ENCODE measurements around the gene TF.

Gene TF

DNA sequence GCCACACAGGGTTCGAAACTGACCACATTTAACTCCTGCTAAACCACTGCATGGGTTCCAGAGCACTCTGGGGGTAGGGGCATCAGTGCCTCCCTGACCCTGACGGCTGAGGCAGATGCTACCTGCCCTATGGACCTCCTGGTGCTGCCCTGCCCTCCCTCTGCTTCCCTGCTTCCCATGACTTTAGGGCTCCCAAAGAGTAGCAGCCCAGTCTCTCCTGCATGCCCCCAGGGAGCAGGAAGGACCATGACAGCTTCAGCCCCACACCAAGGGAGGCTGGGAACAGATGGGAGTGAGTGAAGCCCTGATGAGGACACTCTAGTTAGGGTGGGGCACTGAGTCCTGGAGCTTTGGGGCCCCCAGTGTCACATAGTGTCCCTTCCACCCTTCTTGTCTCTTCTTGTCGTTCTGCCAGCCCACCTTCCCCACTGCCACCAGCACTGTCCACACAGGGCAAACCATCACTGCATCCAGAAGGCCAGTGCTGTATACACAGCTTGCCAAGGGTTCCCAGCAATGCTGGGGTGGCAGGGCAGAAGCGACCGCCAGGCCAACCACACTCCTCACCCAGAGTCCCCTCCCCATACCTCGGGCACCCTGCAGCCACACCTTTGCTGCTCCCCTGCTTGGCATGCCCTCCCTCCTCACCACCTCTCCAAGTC is 90.4 kb downstream of the TF start:
- DNase-seq (ENCODE audit: low spot score): no peak

DNA sequence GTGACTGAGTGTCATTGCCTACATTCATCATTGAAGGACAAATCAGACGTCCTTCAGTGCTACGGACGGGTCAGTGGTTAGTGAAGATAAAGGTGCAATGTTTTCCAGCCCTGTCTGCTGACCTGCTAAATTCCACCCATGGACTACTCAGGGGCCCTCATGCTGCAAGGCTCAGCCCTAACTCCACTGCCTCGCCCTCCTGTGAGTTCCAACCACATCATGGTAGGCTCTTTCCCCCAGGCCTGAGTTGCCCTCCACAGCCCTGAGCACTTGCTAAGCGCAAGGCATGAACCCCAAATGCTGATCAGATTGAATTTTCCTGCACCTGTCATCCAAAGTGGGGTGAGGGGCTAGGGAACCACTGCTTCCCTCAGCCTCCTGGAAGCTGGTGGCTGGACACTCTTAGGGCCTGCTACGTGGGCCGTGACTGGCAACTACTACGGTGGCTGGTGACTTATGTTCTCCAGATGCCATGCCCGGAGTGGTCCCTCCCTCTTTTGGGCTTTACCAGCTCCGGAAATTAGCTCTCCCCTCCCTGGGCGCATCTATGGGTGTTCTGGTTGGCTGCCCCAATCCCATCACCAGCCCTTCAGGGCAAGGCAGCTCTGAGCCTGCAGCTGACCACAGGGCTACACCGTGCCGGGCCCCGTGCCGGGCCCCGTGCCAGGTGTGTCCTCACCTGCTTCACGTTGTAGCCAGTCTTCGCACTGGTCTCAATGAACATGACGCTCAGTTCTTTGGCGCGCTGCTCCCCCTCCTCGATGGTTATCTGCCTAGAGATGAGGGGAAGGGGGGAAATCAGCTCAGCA is 91.5 kb downstream of the TF start:
- no peak for DNase-seq (ENCODE audit: low spot score)

DNA sequence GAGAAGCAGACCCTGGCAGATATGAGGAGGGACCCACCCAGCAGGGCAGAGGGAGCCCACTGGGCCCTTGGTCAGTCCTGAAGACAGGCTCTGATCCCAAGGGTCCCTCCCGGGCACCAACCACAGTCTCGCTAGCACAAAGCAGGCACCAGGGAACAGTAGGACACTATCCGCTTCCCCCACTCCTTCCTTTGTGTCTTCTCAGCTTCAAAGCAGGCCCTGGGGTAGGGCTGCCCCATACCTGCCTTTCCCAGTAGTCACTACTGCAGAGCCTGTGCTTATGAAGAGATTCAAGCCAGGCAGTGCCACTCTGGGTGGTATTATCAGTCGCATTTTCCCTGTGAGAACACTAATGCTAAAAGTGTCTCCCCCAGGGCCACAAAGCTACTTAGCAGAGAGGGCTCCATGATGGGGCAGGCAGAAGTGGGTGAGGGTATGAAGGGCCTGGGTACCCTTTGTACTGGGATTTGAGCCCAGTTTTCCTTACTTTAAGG is 92.2 kb downstream of the TF start:
- DNase-seq (ENCODE audit: low spot score): no peak

- DNase-seq (ENCODE audit: low spot score): no peak
Observed at GRCh38 chr3:133838916-133839800, 93.0 kb downstream of the TF start.

DNA sequence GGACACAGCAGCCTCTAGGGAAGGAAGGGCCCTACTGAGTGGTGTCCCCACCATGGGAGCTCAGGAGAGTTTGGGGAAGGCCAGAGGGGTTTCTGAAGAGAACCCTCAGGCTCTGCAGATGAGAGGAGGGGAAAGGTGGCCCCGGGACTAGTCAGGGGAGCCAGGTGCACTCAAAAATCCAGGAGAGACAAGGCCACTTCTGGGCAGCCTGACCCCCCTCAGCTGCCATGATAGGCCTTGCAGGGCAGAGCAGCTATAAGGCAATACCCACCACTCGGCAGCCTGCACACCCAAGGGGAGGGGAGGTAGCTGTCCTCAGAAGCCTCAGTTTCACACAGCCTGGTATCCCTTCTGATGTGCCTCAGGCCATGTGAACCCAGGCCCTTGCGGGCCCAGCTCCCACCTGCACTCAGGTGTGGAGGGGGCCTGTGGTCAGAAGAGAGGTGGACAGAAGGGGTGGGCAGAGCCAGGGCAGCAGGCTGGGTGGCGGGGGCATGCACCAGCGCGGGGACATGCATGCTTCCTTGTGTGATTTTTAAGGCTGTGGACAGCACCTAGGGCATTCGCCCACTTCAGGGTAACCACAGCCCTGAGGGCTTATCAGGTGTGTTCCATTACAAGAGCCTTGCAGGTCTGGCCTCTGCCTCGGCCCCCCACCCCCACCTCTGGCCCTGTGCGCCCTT is 94.0 kb downstream of the TF start:
- DNase-seq (ENCODE audit: low spot score): no peak

DNA sequence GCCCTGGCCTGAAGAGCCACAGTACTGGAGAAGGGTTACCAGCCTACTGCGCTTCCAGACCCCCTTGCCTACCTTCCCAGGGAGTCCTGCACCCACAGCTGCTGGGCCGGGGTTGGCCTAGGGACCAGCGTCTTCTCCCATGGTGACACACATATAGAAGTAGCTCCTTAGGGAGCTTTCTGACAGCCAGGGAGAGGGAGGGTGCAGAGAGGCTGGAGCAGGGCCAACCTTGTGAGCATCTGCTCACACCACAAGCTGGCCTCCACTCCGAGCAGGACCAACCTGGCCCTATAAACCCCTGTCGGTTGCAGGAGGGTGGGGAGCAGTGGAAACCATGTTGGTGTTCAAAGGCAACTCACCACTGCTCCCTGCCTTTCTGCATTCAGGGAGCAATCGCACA is 94.6 kb downstream of the TF start:
- no peak for DNase-seq (ENCODE audit: low spot score)

DNA sequence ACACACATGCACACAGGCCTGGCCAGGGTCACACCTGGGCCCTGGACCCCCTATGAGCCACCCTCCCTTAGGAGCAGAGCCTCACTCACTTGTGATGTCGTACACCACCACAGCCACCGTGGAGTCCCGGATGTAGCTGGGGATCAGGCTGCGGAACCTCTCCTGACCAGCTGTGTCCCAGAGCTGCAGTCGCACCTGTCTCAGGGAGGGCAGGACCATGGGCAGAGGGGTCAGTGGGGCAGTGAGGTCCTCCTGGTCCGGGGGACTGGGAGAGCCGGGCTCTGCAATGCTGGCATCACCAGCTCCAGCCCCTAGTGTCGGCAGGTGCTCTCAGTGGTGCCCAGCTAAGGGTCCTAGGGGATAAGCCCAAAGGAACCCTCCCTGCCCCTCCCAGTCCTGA is 95.0 kb downstream of the TF start:
- no peak for DNase-seq (ENCODE audit: low spot score)

DNA sequence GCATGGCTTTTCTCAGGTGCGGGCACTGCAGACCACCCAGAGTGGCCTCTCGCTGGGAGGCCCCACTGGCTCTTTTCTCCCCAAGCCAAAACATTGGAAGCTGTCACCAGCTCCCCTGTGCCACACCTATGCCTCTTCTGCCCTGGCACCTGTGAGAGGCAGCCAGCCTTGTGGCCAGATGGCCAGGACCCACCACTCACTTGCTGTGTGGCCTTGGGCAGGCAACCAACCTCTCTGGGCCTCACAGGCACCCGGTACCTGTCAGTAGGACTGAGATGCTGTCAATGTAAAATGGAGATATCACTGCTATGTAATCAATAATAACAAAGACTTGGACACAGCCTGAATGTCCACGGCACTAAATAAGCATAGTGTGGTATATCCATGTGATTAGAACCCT is 96.0 kb downstream of the TF start:
- DNase-seq (ENCODE audit: low spot score): no peak

- DNase-seq (ENCODE audit: low spot score): no peak
Observed at GRCh38 chr3:133843634-133844033, 97.4 kb downstream of the TF start.

GRCh38 chr3:133845127-133845526 is 98.9 kb downstream of the TF start:
- no peak for DNase-seq (ENCODE audit: low spot score)

Measured in activated CD4-positive, alpha-beta T cell treated with anti-CD3 and anti-CD28 coated beads, Interleukin-2, Interleukin-4, amounts not matched to agents 100 ng/mL and 50 ng/mL, durations not matched to agents 16 hours and 8 hours (primary cell).